HEK293 (cell line): ENCODE measurements around the gene CYREN.

Experiments
- CTCF ChIA-PET: fragments of 350-600 bp; formaldehyde crosslinking; extraction: SDS; loops from one replicate; lab custom pipeline; 2021; ENCODE audit warnings: antibody characterized with exemption; lab: Yijun Ruan, JAX
- POLR2A ChIA-PET: fragments of 300-600 bp; formaldehyde crosslinking; extraction: SDS; loops from one replicate; lab custom pipeline; 2020; ENCODE audit warnings: antibody characterized with exemption, inconsistent platforms; lab: Yijun Ruan, JAX
- H3K27ac ChIP-seq: fragments of 200-500 bp; sonication (Bioruptor generic); 2 replicates; pipeline ENCODE4 v1.5.1; 2014; ENCODE audit warnings: low read depth, low read length, control low read depth, inconsistent platforms; ENCODE audit errors: extremely low read depth
- H3K36me3 ChIP-seq, 2 experiments: fragments of 200-500 bp in 1 of 2; sonication (Bioruptor generic) in 1 of 2; 1 replicate in 1 of 2; 2 replicates in 1 of 2; pipeline ENCODE4 v1.5.1; 2014 to 2017; ENCODE audit warnings: inconsistent platforms in 2 of 2, low read length in 2 of 2; ENCODE audit not compliant: control insufficient read depth in 2 of 2, insufficient read depth in 1 of 2
- H3K4me1 ChIP-seq: fragments of 200-500 bp; sonication (Bioruptor generic); 2 replicates; pipeline ENCODE4 v1.5.1; 2014; ENCODE audit warnings: mild to moderate bottlenecking, low read length, inconsistent platforms; ENCODE audit not compliant: control insufficient read depth, insufficient read depth
- H3K4me3 ChIP-seq: 2 replicates; pipeline ENCODE4 v1.5.1; 2011; ENCODE audit warnings: low read depth, mild to moderate bottlenecking, control low read depth, low read length, moderate library complexity
- H3K9me3 ChIP-seq: fragments of 200-500 bp; sonication (Bioruptor generic); 2 replicates; pipeline ENCODE4 v1.5.1; 2014; ENCODE audit warnings: low read depth, low read length, inconsistent platforms; ENCODE audit not compliant: control insufficient read depth, insufficient read depth
- AEBP2 ChIP-seq: fragments of 450-650 bp; formaldehyde crosslinking; IDR thresholded peaks from 2 replicates; pipeline ENCODE4 v1.5.1; 2016; ENCODE audit warnings: missing biosample characterization, missing genetic modification characterization, borderline replicate concordance
- MEIS1 ChIP-seq: sonication (generic); formaldehyde crosslinking; IDR thresholded peaks from 2 replicates; pipeline ENCODE4 v1.8.1; 2022; ENCODE audit warnings: missing genetic modification reagents, mild to moderate bottlenecking, borderline replicate concordance
- MYNN ChIP-seq: fragments of 450-650 bp; formaldehyde crosslinking; IDR thresholded peaks from 2 replicates; pipeline ENCODE4 v1.5.1; 2016; ENCODE audit warnings: missing biosample characterization, missing genetic modification characterization, borderline replicate concordance
- TSHZ1 ChIP-seq: fragments of 450-650 bp; formaldehyde crosslinking; IDR thresholded peaks from 2 replicates; pipeline ENCODE4 v1.5.1; 2016; ENCODE audit warnings: missing biosample characterization, missing genetic modification characterization, borderline replicate concordance
- ZIC2 ChIP-seq: fragments of 450-650 bp; formaldehyde crosslinking; IDR thresholded peaks from 2 replicates; pipeline ENCODE4 v1.5.1; 2016; ENCODE audit warnings: missing biosample characterization, missing genetic modification characterization
- ZNF2 ChIP-seq: fragments of 450-650 bp; formaldehyde crosslinking; IDR thresholded peaks from 2 replicates; pipeline ENCODE4 v1.5.1; 2016; ENCODE audit warnings: missing biosample characterization, missing genetic modification characterization
- ZNF214 ChIP-seq: fragments of 450-650 bp; formaldehyde crosslinking; IDR thresholded peaks from 2 replicates; pipeline ENCODE4 v1.5.1; 2017; ENCODE audit warnings: missing biosample characterization, mild to moderate bottlenecking, missing genetic modification characterization, borderline replicate concordance
- ZNF280D ChIP-seq: fragments of 450-650 bp; formaldehyde crosslinking; IDR thresholded peaks from 2 replicates; pipeline ENCODE4 v1.5.1; 2016; ENCODE audit warnings: missing biosample characterization, missing genetic modification characterization
- ZNF302 ChIP-seq: fragments of 450-650 bp; formaldehyde crosslinking; IDR thresholded peaks from 2 replicates; pipeline ENCODE4 v1.5.1; 2016; ENCODE audit warnings: missing biosample characterization, missing genetic modification characterization, low read depth
- ZNF350 ChIP-seq: fragments of 450-650 bp; formaldehyde crosslinking; IDR thresholded peaks from 2 replicates; pipeline ENCODE4 v1.5.0; 2017; ENCODE audit warnings: missing biosample characterization, mild to moderate bottlenecking, missing genetic modification characterization
- ZNF473 ChIP-seq: fragments of 450-650 bp; formaldehyde crosslinking; IDR thresholded peaks from 2 replicates; pipeline ENCODE4 v1.5.1; 2017; ENCODE audit warnings: missing biosample characterization, missing genetic modification characterization
- ZNF544 ChIP-seq: fragments of 450-650 bp; formaldehyde crosslinking; IDR thresholded peaks from 2 replicates; pipeline ENCODE4 v1.5.0; 2017; ENCODE audit warnings: missing biosample characterization, missing genetic modification characterization
- ZNF600 ChIP-seq: fragments of 450-650 bp; formaldehyde crosslinking; IDR thresholded peaks from 2 replicates; pipeline ENCODE4 v1.5.1; 2016; ENCODE audit warnings: missing biosample characterization, missing genetic modification characterization
- TF ChIP-seq, protein P1 (sequence below): fragments of 450-650 bp; formaldehyde crosslinking; IDR thresholded peaks from 2 replicates; pipeline ENCODE4 v1.5.1; 2017; ENCODE audit warnings: missing biosample characterization, missing genetic modification characterization
- TF ChIP-seq, protein P2 (sequence below): fragments of 450-650 bp; formaldehyde crosslinking; IDR thresholded peaks from 2 replicates; pipeline ENCODE4 v1.5.1; 2016; ENCODE audit warnings: missing biosample characterization, missing genetic modification characterization
- TF ChIP-seq, protein P3 (sequence below): fragments of 450-650 bp; formaldehyde crosslinking; IDR thresholded peaks from 2 replicates; pipeline ENCODE4 v1.5.1; 2016; ENCODE audit warnings: missing biosample characterization, missing genetic modification characterization

The CYREN gene

DNA sequence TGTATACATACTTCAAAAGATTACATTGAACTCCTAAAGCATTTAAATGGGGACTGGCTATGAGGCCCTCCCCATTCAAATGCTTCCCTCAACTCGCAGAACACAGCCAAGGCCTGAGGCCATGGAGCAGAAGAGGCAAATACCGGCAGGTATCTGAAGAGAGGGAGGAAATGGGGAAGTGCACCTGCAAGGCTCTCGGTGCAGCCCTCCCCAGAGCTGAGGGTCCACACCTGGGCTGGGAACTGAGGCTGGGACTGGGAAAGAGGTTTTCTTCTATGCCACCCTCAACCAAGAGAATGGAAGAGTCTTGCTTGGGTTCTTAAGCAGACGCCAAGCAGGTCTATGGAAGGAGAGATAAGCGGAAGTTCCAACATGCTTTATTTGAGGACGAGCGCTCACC is 13.0 kb upstream of the CYREN start:
- peaks cover 0 to 54% of the 10 kb centered on the region in 2 experiments; a peak in 1 of 3 replicates for H3K36me3 ChIP-seq
- TF ChIP-seq ZNF600 (tag by site-specific recombination), result no peak
- no peak for TF ChIP-seq ZNF280D (tag by site-specific recombination)
- TF ChIP-seq, protein P1, sequence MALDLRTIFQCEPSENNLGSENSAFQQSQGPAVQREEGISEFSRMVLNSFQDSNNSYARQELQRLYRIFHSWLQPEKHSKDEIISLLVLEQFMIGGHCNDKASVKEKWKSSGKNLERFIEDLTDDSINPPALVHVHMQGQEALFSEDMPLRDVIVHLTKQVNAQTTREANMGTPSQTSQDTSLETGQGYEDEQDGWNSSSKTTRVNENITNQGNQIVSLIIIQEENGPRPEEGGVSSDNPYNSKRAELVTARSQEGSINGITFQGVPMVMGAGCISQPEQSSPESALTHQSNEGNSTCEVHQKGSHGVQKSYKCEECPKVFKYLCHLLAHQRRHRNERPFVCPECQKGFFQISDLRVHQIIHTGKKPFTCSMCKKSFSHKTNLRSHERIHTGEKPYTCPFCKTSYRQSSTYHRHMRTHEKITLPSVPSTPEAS (tag by site-specific recombination), result no peak
- no peak for TF ChIP-seq MEIS1 (CRISPR knock-in tag)
- no peak for TF ChIP-seq ZNF302 (tag by site-specific recombination)
- TF ChIP-seq TSHZ1 (tag by site-specific recombination), result no peak
- TF ChIP-seq MYNN (tag by site-specific recombination), result no peak
- no peak for TF ChIP-seq ZIC2 (tag by site-specific recombination)
- TF ChIP-seq ZNF214 (tag by site-specific recombination), result no peak
- TF ChIP-seq ZNF544 (tag by site-specific recombination), result no peak
- TF ChIP-seq ZNF350 (tag by site-specific recombination), result no peak
- TF ChIP-seq ZNF2 (tag by site-specific recombination), result no peak
- TF ChIP-seq, protein P2, sequence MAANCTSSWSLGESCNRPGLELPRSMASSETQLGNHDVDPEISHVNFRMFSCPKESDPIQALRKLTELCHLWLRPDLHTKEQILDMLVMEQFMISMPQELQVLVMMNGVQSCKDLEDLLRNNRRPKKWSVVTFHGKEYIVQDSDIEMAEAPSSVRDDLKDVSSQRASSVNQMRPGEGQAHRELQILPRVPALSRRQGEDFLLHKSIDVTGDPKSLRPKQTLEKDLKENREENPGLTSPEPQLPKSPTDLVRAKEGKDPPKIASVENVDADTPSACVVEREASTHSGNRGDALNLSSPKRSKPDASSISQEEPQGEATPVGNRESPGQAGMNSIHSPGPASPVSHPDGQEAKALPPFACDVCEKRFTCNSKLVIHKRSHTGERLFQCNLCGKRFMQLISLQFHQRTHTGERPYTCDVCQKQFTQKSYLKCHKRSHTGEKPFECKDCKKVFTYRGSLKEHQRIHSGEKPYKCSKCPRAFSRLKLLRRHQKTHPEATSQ (tag by site-specific recombination), result no peak
- no peak for TF ChIP-seq AEBP2 (tag by site-specific recombination)
- TF ChIP-seq, protein P3, sequence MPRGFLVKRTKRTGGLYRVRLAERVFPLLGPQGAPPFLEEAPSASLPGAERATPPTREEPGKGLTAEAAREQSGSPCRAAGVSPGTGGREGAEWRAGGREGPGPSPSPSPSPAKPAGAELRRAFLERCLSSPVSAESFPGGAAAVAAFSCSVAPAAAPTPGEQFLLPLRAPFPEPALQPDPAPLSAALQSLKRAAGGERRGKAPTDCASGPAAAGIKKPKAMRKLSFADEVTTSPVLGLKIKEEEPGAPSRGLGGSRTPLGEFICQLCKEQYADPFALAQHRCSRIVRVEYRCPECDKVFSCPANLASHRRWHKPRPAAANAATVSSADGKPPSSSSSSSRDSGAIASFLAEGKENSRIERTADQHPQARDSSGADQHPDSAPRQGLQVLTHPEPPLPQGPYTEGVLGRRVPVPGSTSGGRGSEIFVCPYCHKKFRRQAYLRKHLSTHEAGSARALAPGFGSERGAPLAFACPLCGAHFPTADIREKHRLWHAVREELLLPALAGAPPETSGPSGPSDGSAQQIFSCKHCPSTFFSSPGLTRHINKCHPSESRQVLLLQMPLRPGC (tag by site-specific recombination), result no peak
- no peak for TF ChIP-seq ZNF473 (tag by site-specific recombination)
- H3K4me3 ChIP-seq, result no peak overlapping the region
- H3K9me3 ChIP-seq, result no peaks in the 10 kb centered on the region
- CTCF ChIA-PET, result interaction anchor here (0.7 kb wide), 1 partner anchor 432 kb away, joined by 4 read pairs; no protein-coding TSS in a partner anchor
- H3K4me1 ChIP-seq, result no peaks in the 10 kb centered on the region
- POLR2A ChIA-PET, result no interaction called here
- no peak overlapping the region for H3K27ac ChIP-seq
